ENCODE results near the gene SLC6A11. TPM values are rescaled to one million over a fixed set of nuclear protein-coding genes. Genes with fewer than 3 reads are reported as not detected.

Gene SLC6A11
- total and polyA plus RNA-seq, 2 donors (not counting 1 experiment from before 2014, with no cell fraction given): not detected

DNA sequence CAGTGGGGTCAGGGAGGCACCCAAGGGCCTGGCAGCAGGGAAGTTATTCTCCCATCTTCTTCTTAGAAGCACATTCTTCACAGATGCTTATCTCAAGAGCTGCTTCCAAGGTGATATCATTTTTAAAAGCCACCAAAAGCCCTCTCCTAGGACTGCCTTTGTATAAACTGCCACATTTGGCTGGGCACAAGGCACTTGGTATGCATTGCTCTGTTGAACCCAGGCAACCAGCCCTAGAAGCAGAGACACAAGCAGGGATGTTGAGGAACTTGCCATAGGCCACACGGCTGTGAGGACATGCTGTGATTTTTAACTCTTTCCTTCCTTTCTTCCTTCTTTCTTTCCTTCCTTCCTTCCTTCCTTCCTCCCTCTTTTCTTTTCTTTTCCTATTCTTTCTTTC is 169.2 kb downstream of the SLC6A11 start:
- no peak overlapping the region for H3K27ac ChIP-seq (ENCODE audit: low read length in 2 of 2)
- H3K79me2 ChIP-seq (ENCODE audit: control insufficient read depth, insufficient read depth, low read length): no peaks in the 10 kb centered on the region
- Mint-ChIP-seq H3K27me3 (peaks cover 32% of the 10 kb centered on the region), H3K4me3 (no peak overlapping the region), H3K9me3 (ENCODE audit: insufficient read depth) (no peaks in the 10 kb centered on the region), H3K4me1 (no peaks in the 10 kb centered on the region), H3K27ac (no peak overlapping the region)
- H3K4me3 ChIP-seq (ENCODE audit: control extremely low read depth in 1 of 5, extremely low read depth in 1 of 5, insufficient read depth in 1 of 5, low read depth in 2 of 5, low read length in 4 of 5): no peak overlapping the region
- DNase-seq (no peak), ATAC-seq (ENCODE audit: low read depth) (no peak)
- ChIA-PET POLR2A (no interaction called here), CTCF (interaction anchor here (0.9 kb wide), 1 partner anchor 227 kb away, joined by 3 read pairs; no protein-coding TSS in a partner anchor)
- peaks cover 0 to under 1% (median 0%) of the 10 kb centered on the region in 3 donors for H3K9me3 ChIP-seq (ENCODE audit: control extremely low read depth in 1 of 3, control insufficient read depth in 2 of 3, insufficient read depth in 1 of 3, low read length in 2 of 3)
- TF ChIP-seq EZH2 (IDR thresholded peaks at IDR 0.05; ENCODE audit: borderline replicate concordance, insufficient read depth, low read depth, low read length, poor library complexity, severe bottlenecking): no peak
- TF ChIP-seq, protein P1, sequence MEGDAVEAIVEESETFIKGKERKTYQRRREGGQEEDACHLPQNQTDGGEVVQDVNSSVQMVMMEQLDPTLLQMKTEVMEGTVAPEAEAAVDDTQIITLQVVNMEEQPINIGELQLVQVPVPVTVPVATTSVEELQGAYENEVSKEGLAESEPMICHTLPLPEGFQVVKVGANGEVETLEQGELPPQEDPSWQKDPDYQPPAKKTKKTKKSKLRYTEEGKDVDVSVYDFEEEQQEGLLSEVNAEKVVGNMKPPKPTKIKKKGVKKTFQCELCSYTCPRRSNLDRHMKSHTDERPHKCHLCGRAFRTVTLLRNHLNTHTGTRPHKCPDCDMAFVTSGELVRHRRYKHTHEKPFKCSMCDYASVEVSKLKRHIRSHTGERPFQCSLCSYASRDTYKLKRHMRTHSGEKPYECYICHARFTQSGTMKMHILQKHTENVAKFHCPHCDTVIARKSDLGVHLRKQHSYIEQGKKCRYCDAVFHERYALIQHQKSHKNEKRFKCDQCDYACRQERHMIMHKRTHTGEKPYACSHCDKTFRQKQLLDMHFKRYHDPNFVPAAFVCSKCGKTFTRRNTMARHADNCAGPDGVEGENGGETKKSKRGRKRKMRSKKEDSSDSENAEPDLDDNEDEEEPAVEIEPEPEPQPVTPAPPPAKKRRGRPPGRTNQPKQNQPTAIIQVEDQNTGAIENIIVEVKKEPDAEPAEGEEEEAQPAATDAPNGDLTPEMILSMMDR (IDR thresholded peaks at IDR 0.05): no peak
- no peak overlapping the region for H3K9ac ChIP-seq (ENCODE audit: low read length)
- no peaks in the 10 kb centered on the region for H3K4me1 ChIP-seq (ENCODE audit: control insufficient read depth in 2 of 2, insufficient read depth in 2 of 2, low read length in 2 of 2)
- no peak overlapping the region for H3K4me2 ChIP-seq (replicated peaks; ENCODE audit: low read depth, low read length, poor library complexity, severe bottlenecking)
- intact Hi-C loops (cut with micrococcal nuclease): no loop called here
- H2AFZ ChIP-seq (ENCODE audit: insufficient read depth, low read depth, low read length, poor library complexity, severe bottlenecking): no peak overlapping the region
- H3K36me3 ChIP-seq (replicated peaks in 1 of 2; ENCODE audit: control extremely low read depth in 1 of 2, control insufficient read depth in 1 of 2, extremely low read depth in 1 of 2, insufficient read depth in 2 of 2, low read length in 1 of 2): no peaks in the 10 kb centered on the region
- H3K27me3 ChIP-seq (replicated peaks in 1 of 4; ENCODE audit: control extremely low read depth in 1 of 4, control insufficient read depth in 3 of 4, insufficient read depth in 4 of 4, low read length in 3 of 4): peaks cover 0 to 13% (median 0%) of the 10 kb centered on the region in 4 experiments
- WGBS (ENCODE audit: insufficient coverage): 67% methylated on average over 1 of the region's 1 CpG
- H4K20me1 ChIP-seq (ENCODE audit: control insufficient read depth, insufficient read depth, low read length, poor library complexity, severe bottlenecking): no peaks in the 10 kb centered on the region

DNA sequence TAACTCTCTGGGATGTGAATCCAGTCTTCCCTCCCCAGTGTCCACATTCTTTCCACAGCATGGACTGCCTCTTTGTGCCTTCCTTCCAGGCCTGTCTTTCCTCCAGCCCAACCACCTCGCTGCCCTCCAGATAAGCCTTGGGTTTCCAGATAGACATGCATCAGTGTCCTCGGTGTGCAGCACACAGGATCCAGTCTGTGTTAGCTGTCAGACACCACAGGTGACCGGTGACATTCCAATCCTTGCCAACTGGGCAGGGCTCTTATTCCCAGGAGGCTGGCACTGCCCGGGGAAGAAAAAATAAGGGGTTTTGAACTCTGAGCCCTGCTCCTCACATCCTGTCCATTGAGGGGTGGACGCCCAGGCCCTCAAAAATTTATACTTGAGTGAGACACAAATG is 170.6 kb downstream of the SLC6A11 start:
- no peak overlapping the region for H3K4me3 Mint-ChIP-seq
- Histone ChIP-seq H2AFZ (ENCODE audit: insufficient read depth, low read depth, low read length, poor library complexity, severe bottlenecking) (no peak overlapping the region), H3K4me1 (ENCODE audit: control insufficient read depth in 2 of 2, insufficient read depth in 2 of 2, low read length in 2 of 2) (no peaks in the 10 kb centered on the region), H3K4me2 (replicated peaks; ENCODE audit: low read depth, low read length, poor library complexity, severe bottlenecking) (no peak overlapping the region), H3K27ac (ENCODE audit: low read length in 2 of 2) (no peak overlapping the region), H3K9me3 (ENCODE audit: control extremely low read depth in 1 of 3, control insufficient read depth in 2 of 3, insufficient read depth in 1 of 3, low read length in 2 of 3) (no peaks in the 10 kb centered on the region), H4K20me1 (ENCODE audit: control insufficient read depth, insufficient read depth, low read length, poor library complexity, severe bottlenecking) (no peaks in the 10 kb centered on the region), H3K27me3 (replicated peaks in 1 of 4; ENCODE audit: control extremely low read depth in 1 of 4, control insufficient read depth in 3 of 4, insufficient read depth in 4 of 4, low read length in 3 of 4) (peaks cover 0 to 26% (median 9%) of the 10 kb centered on the region in 4 experiments), H3K79me2 (ENCODE audit: control insufficient read depth, insufficient read depth, low read length) (no peaks in the 10 kb centered on the region), H3K4me3 (ENCODE audit: control extremely low read depth in 1 of 5, extremely low read depth in 1 of 5, insufficient read depth in 1 of 5, low read depth in 2 of 5, low read length in 4 of 5) (no peak overlapping the region), H3K9ac (ENCODE audit: low read length) (no peak overlapping the region), H3K36me3 (replicated peaks in 1 of 2; ENCODE audit: control extremely low read depth in 1 of 2, control insufficient read depth in 1 of 2, extremely low read depth in 1 of 2, insufficient read depth in 2 of 2, low read length in 1 of 2) (no peaks in the 10 kb centered on the region)
- DNase-seq (no peak), ATAC-seq (ENCODE audit: low read depth) (no peak)
- intact Hi-C loops (cut with micrococcal nuclease): no loop called here
- WGBS (ENCODE audit: insufficient coverage): 86% methylated on average over 3 of the region's 5 CpGs
- H3K4me1 Mint-ChIP-seq: peaks cover 7% of the 10 kb centered on the region
- no peaks in the 10 kb centered on the region for H3K9me3 Mint-ChIP-seq (ENCODE audit: insufficient read depth)
- no peak overlapping the region for H3K27ac Mint-ChIP-seq
- TF ChIP-seq, protein P1 (IDR thresholded peaks at IDR 0.05): no peak
- no peak for TF ChIP-seq EZH2 (IDR thresholded peaks at IDR 0.05; ENCODE audit: borderline replicate concordance, insufficient read depth, low read depth, low read length, poor library complexity, severe bottlenecking)
- ChIA-PET CTCF (no interaction called here), POLR2A (no interaction called here)
- peaks cover 35% of the 10 kb centered on the region for H3K27me3 Mint-ChIP-seq

Measured in B cell (primary cell).